Caco-2 (cell line): ENCODE results near the gene WIPF3. TPM values are rescaled to one million over a fixed set of nuclear protein-coding genes. Genes with fewer than 3 reads are reported as not detected.

Experiments used
- BruUV-seq: library from RNA; stranded (reverse); fragments of 400-500 nt; replicated peaks from 2 replicates; lab custom pipeline; 2021; lab: Mats Ljungman, UMichigan
- CTCF ChIA-PET: fragments of 300-600 bp; sonication (Branson Sonifier 250); formaldehyde crosslinking; loops from one replicate; lab custom pipeline; 2022; ENCODE audit warnings: antibody characterized with exemption; lab: Charles Lee
- POLR2A ChIA-PET: fragments of 300-600 bp; sonication (Branson Sonifier 250); formaldehyde crosslinking; loops from one replicate; lab custom pipeline; 2022; ENCODE audit warnings: antibody characterized with exemption; lab: Charles Lee
- DNase-seq, 2 experiments: peaks; one replicate each; pipeline versions ENCODE4 v3.0.0 to v3.0.0-alpha.2; 2020 to 2022
- H3K27me3 ChIP-seq: replicated peaks from 2 replicates; pipeline ENCODE4 v1.6.0; 2011; ENCODE audit warnings: low read length; ENCODE audit not compliant: control insufficient read depth, insufficient read depth
- H3K36me3 ChIP-seq: 2 replicates; pipeline ENCODE4 v1.5.1; 2011; ENCODE audit warnings: low read length; ENCODE audit not compliant: control insufficient read depth, insufficient read depth
- H3K4me1 ChIP-seq: fragments of 250-450 bp; sonication (Bioruptor Pico); 2 replicates; pipeline ENCODE4 v1.5.1; 2020; ENCODE audit warnings: mild to moderate bottlenecking
- H3K4me3 ChIP-seq: 2 replicates; pipeline ENCODE4 v1.5.1; 2011; ENCODE audit warnings: low read depth, mild to moderate bottlenecking, control low read depth, low read length
- H3K9me3 ChIP-seq: fragments of 250-450 bp; sonication (Bioruptor Pico); 2 replicates; pipeline ENCODE4 v1.5.1; 2020; ENCODE audit warnings: mild to moderate bottlenecking, moderate library complexity
- H3K27ac Mint-ChIP-seq: one replicate; pipeline ENCODE4 v1.8.0; 2022; ENCODE audit warnings: mixed read lengths; ENCODE audit not compliant: unreplicated experiment
- H3K27me3 Mint-ChIP-seq: one replicate; pipeline ENCODE4 v1.8.0; 2022; ENCODE audit warnings: mixed read lengths; ENCODE audit not compliant: insufficient read depth, unreplicated experiment
- H3K36me3 Mint-ChIP-seq: one replicate; pipeline ENCODE4 v1.8.0; 2022; ENCODE audit warnings: mild to moderate bottlenecking, mixed read lengths; ENCODE audit not compliant: insufficient read depth, unreplicated experiment
- H3K4me1 Mint-ChIP-seq: one replicate; pipeline ENCODE4 v1.8.0; 2022; ENCODE audit warnings: low read depth, mixed read lengths; ENCODE audit not compliant: unreplicated experiment
- H3K4me3 Mint-ChIP-seq: one replicate; pipeline ENCODE4 v1.8.0; 2022; ENCODE audit warnings: mild to moderate bottlenecking, moderate library complexity, mixed read lengths; ENCODE audit not compliant: unreplicated experiment
- H3K9me3 Mint-ChIP-seq: one replicate; pipeline ENCODE4 v1.8.0; 2022; ENCODE audit warnings: mixed read lengths; ENCODE audit not compliant: unreplicated experiment
- intact Hi-C: fragments of 100-400 bp; cut with micrococcal nuclease; formaldehyde crosslinking; loops from one replicate; pipeline ENCODE4 v1.10.0; 2022; ENCODE audit not compliant: unreplicated experiment
- total RNA-seq: library from RNA; stranded (reverse); gene quantifications from 2 replicates; pipeline ENCODE4 v1.2.3, GENCODE V29; 2022
- TF ChIP-seq, protein P1 (sequence below), 2 experiments: fragments of 200-600 bp in 1 of 2; IDR thresholded peaks; 1 replicate in 1 of 2; 2 replicates in 1 of 2; pipeline versions ENCODE4 v1.5.1 to v1.8.0; 2011 to 2022; ENCODE audit warnings: antibody characterized with exemption in 1 of 2, control low read depth in 1 of 2, inconsistent platforms in 1 of 2, low read depth in 1 of 2, low read length in 1 of 2, mild to moderate bottlenecking in 1 of 2, moderate library complexity in 1 of 2; ENCODE audit not compliant: insufficient read depth in 1 of 2, severe bottlenecking in 1 of 2, unreplicated experiment in 1 of 2

The WIPF3 gene
- total RNA-seq, 1 experiment from 2014 or later = 1.2 TPM

DNA sequence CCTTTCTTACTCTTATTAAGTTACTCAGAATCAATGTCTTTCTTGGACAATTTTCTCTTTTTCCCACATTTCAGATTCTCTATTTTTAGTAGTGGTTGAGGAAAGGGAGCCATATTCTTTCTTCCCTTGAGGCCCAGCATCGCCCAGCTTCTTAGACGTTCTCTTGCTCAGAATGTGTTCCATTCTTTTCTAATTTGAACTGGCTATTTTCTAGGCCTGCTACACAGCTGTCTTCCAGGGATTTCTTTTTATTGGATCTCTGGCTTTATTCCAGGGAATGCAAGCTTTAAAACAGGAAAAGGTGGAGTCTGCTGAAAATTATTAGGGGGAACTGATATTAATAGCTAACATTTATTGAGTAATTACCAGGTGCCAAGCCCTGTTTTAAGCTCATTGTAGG lies 58.3 kb downstream of the WIPF3 start:
- H3K4me3 ChIP-seq = no peak overlapping the region
- ChIA-PET POLR2A (no interaction called here), CTCF (no interaction called here)
- H3K27me3 ChIP-seq = no peaks in the 10 kb centered on the region
- intact Hi-C loops = no loop called here
- TF ChIP-seq, protein P1, sequence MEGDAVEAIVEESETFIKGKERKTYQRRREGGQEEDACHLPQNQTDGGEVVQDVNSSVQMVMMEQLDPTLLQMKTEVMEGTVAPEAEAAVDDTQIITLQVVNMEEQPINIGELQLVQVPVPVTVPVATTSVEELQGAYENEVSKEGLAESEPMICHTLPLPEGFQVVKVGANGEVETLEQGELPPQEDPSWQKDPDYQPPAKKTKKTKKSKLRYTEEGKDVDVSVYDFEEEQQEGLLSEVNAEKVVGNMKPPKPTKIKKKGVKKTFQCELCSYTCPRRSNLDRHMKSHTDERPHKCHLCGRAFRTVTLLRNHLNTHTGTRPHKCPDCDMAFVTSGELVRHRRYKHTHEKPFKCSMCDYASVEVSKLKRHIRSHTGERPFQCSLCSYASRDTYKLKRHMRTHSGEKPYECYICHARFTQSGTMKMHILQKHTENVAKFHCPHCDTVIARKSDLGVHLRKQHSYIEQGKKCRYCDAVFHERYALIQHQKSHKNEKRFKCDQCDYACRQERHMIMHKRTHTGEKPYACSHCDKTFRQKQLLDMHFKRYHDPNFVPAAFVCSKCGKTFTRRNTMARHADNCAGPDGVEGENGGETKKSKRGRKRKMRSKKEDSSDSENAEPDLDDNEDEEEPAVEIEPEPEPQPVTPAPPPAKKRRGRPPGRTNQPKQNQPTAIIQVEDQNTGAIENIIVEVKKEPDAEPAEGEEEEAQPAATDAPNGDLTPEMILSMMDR (IDR thresholded peaks at IDR 0.05; ENCODE audit: insufficient read depth in 1 of 2, low read depth in 1 of 2, low read length in 1 of 2, severe bottlenecking in 1 of 2, unreplicated experiment in 1 of 2) = no peak
- H3K27me3 Mint-ChIP-seq = peaks cover 6% of the 10 kb centered on the region
- H3K36me3 ChIP-seq = no peaks in the 10 kb centered on the region
- no peaks in the 10 kb centered on the region for H3K4me1 ChIP-seq
- H3K27ac Mint-ChIP-seq = no peak overlapping the region
- no peak for DNase-seq
- H3K4me3 Mint-ChIP-seq = no peak overlapping the region
- no peaks in the 10 kb centered on the region for H3K4me1 Mint-ChIP-seq
- no peaks in the 10 kb centered on the region for H3K9me3 Mint-ChIP-seq
- BruUV-seq = no TSS peak
- H3K9me3 ChIP-seq = no peaks in the 10 kb centered on the region
- H3K36me3 Mint-ChIP-seq = no peaks in the 10 kb centered on the region

DNA sequence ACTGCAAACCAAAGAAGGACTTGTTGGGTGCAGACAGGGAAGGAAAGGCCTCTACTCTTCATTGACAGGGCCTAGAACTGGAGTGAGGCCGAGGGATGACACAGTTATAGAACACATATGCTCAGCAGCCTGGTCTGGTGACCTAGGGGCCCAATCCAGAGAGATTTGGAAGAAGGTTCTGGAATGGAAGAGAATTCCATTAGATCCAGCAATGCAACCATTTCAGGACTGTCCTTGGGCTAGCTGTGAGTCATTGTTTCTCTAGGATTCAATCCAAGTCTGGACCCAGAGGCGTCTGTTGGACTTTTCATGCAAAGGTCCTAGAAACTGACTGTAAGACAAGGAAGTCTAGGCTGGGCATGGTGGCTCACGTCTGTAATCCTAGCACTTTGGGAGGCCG lies 59.2 kb downstream of the WIPF3 start:
- BruUV-seq = no TSS peak
- no peak for DNase-seq
- H3K4me1 Mint-ChIP-seq = no peaks in the 10 kb centered on the region
- no peak overlapping the region for H3K4me3 Mint-ChIP-seq
- H3K36me3 ChIP-seq = no peaks in the 10 kb centered on the region
- no peaks in the 10 kb centered on the region for H3K9me3 Mint-ChIP-seq
- no peaks in the 10 kb centered on the region for H3K4me1 ChIP-seq
- ChIA-PET CTCF (no interaction called here), POLR2A (no interaction called here)
- TF ChIP-seq, protein P1 (IDR thresholded peaks at IDR 0.05; ENCODE audit: insufficient read depth in 1 of 2, low read depth in 1 of 2, low read length in 1 of 2, severe bottlenecking in 1 of 2, unreplicated experiment in 1 of 2) = no peak
- H3K27ac Mint-ChIP-seq = no peak overlapping the region
- no peaks in the 10 kb centered on the region for H3K27me3 ChIP-seq
- no peaks in the 10 kb centered on the region for H3K36me3 Mint-ChIP-seq
- intact Hi-C loops = no loop called here
- no peaks in the 10 kb centered on the region for H3K9me3 ChIP-seq
- no peak overlapping the region for H3K4me3 ChIP-seq
- H3K27me3 Mint-ChIP-seq = peaks cover 9% of the 10 kb centered on the region

- Mint-ChIP-seq H3K9me3 (no peaks in the 10 kb centered on the region), H3K4me1 (no peaks in the 10 kb centered on the region), H3K4me3 (no peak overlapping the region), H3K27me3 (peaks cover 9% of the 10 kb centered on the region), H3K27ac (no peak overlapping the region), H3K36me3 (no peaks in the 10 kb centered on the region)
- Histone ChIP-seq H3K27me3 (no peaks in the 10 kb centered on the region), H3K9me3 (no peaks in the 10 kb centered on the region), H3K4me1 (no peaks in the 10 kb centered on the region), H3K4me3 (no peak overlapping the region), H3K36me3 (no peaks in the 10 kb centered on the region)
- CTCF ChIA-PET = no interaction called here
- intact Hi-C loops = no loop called here
- POLR2A ChIA-PET = no interaction called here
- BruUV-seq = no TSS peak
- no peak for DNase-seq
- TF ChIP-seq, protein P1 (IDR thresholded peaks at IDR 0.05; ENCODE audit: insufficient read depth in 1 of 2, low read depth in 1 of 2, low read length in 1 of 2, severe bottlenecking in 1 of 2, unreplicated experiment in 1 of 2) = no peak
Measured at GRCh38 chr7:29866490-29866930, 60.2 kb downstream of the WIPF3 start.
